HG02588 (cell line): ENCODE measurements around the gene PIGH.
"Not testable (repeated sequence)": the region's sequence is repeated elsewhere in the genome, so short reads cannot be mapped to it uniquely, and the experiment has no call there.

ENCODE experiments used
- ATAC-seq: cut with Tn5 transposase; IDR thresholded peaks from one replicate; pipeline ENCODE4 v1.9.1; 2021; ENCODE audit warnings: mild to moderate bottlenecking, moderate library complexity; ENCODE audit not compliant: unreplicated experiment

The PIGH gene, protein sequence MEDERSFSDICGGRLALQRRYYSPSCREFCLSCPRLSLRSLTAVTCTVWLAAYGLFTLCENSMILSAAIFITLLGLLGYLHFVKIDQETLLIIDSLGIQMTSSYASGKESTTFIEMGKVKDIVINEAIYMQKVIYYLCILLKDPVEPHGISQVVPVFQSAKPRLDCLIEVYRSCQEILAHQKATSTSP

DNA sequence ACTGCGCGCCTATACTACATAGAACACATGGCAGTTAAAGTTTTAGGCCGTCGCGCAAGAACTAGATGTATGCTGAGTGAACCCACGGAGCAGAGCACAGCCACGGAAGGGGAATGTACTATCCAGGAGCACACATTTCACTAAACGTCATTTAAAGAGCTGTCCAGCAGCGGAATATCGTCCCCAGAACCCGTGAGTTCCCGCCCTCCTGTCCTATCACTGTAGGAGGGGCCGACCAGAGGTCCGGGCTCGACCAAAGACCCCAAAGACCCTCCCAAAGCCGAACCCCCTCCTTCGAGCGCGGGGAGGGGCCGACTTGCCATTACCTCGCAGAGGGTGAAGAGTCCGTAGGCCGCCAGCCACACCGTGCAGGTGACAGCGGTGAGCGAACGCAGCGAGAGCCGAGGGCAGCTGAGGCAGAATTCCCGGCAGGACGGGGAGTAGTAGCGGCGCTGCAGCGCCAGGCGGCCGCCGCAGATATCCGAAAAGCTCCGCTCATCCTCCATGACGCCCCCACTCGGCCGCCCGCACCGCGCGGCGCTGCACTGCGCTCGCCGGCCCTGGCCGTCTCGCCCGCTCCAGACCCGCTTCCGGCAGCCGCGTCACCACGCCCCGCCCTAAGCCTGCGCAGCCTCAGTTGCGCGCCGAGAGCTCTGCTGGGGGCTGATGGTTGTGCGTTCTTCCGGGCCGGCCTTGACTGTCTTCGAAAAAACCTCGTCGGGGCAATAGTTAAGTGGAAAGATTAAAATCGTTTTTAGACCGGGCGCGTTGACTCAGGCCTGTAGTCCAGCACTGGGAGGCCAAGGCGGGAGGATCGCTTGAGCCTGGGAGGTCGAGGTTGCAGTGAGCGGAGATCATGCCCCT lies at the start of gene PIGH:
Gene PIGH, minus strand, starts transcription at position 571 of the 864 bp plus-strand sequence. Its CDS starts 65 bp downstream, at position 506.
- ATAC-seq, result peak; percentile 88

DNA sequence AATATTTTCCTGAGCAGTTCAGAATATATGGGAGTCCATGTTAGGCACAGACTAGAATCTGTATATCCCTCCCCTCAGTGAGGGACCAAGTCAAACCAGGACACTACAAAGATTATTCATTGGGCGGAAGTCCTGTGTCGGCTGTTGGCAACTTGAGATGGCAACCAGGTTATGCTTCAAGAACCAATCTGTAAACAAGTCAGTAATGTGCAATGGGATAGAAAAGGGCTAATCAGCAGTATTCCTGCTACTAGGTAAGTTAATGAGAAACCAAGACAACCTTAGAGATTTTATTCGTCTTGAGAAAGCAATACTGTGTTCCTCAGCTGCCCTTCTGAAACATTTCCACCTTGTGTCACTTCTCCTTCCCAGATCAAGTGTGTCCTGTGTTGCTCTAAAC lies 46.1 kb upstream of the PIGH start:
- no peak for ATAC-seq

DNA sequence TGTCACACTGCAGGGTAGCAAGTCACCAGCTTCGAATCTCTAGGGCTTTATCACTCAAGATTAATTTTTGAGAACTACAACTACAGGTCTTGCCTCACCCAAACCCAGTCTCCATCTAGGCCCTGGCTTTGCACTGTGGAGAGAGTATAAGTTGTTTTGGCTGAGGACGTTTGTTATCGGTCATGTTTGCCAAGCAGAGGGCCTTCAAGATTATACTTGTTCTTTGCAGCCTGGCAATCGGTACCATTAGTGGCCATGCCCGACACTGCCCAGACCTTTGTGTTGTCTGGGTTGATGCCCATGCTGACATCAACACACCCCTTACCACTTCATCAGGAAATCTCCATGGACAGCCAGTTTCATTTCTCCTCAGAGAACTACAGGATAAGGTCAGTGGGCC lies 45.3 kb upstream of the PIGH start:
- ATAC-seq, result no peak

DNA sequence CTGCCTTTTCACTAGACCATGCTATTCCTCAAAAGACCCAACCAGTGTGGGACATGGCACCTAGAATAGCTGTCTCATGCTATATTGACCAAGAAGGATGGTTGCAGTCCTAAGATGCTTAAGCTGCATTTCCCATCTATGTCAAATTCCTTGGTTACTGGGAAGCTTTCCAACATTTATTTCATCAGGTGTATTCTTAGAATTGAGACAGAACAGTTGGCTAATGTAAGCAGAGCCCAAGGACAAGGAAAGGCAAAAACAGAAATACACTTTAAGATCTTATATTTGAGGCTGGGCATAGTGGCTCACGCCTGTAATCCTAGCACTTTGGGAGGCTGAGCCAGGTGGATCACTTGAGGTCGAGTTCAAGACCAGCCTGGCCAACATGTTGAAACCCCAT lies 44.4 kb upstream of the PIGH start:
- no peak for ATAC-seq

DNA sequence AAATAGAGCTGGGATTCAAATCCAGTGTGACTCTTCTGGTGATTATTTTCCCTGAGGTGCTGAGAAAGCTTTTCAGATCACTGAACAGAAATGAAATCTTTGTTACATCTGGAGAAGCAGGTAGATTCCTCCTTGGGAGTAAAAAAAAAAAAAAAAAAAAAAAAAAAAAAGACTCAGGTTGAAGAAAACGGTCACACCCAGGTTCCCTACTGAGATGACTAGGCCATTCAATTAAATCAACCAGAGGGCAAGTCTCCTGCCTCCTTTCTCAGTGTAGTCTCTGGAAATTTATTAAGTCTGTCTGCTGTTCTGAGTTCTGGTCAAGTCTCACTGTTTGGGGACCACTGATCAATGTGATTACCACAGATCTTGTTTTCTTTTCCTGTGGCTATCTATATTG lies 43.6 kb upstream of the PIGH start:
- ATAC-seq, result no peak

DNA sequence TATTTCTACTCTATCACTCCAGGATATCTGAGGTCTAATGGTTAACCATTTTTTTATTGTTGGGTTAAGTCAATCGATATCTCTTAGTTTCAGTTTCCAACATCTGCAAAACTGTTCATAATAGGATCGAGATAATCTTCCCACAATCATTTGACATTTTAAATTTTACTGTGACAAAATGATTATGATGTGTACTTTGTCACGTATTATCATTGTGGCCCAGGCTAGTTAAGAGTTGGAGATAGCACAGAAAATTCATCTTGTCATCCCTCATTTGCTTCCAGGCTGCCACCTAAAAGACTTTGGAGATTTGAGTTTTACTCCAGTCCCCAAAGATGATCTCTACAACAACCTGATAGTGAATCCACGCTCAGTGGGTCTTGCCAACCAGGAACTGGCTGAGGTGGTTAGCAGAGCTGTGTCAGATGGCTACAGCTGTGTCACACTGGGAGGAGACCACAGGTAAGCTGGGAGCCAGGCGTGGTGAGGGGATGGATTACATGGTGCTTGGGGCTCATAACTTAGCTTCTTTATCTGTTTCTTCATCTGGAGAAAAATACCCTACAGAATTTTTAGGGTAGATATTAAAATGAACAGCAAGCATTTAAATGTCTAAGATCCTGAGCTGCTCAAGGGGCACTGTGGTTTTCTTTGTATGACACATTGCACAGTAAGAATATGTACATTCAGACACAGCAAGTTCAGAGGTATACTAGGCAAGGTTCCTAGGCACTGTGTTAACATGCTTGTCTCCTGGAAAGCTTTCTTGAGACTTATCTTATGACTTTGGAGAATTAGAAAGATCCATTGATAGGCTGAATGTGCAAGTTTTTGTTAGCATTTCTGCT lies 42.1 kb upstream of the PIGH start:
- ATAC-seq, result no peak

DNA sequence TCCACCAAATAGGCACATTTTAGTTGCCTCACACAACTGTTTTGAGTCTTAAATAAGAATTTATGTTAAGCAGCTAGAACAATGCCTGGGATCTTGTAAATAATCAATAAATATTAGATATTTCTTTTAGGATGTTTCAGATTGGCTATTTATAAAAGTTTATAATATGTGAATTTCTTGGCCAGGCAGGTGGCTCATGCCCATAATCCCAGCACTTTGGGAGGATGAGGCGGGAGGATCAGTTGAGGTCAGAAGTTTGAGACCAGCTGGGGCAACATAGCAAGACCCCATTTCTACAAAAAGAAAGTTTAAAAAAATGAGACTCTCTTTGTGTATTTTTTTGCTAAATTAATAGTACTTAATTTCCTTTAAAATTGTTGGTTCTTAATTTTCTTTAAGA lies 41.4 kb upstream of the PIGH start:
- ATAC-seq, result no peak

DNA sequence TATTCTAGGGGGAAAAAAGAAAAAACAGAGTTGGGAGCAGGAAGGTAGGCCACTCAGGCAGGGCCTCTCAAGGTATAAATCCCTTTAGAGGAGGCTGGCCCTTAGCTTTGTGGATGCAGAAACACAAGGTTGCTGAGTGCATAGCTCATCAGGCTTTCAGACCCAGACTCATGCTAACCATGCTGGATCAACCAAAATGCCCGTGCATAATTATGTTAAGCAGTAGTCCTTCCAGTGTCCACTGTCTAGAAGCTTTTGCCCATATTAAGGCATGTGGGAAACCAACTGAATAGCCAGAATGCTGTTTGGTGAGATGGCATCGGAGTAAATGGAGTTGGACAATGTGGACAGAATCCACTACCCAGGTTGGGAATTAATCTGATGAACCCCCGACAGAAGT lies 38.6 kb upstream of the PIGH start:
- ATAC-seq, result no peak

DNA sequence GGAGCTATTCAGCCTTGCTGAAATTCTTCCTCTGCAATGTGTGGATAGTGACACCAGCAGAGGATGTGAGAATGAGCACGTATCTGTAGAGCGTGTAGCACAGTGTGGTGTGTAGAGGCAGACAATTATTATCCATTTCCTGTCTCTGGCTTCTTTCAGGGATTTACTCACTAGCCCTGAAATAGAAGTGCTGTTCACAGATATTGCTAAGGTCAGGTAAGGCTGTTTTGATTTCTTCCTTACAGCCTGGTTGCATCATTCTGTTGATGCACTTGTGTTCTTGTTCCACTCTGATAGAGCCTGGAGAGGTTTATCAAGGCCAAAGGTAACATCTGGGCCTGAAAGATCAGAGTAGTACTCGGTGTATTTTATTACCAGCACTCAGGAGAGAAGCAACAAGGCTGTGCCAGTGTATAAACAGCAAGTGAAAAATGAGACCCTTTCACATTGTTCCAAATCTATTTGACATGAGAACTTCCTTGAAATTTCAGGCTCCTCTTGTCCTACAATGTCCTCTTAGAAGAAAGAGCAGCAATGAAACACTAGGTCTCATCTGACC lies 36.4 kb upstream of the PIGH start:
- ATAC-seq, result no peak

DNA sequence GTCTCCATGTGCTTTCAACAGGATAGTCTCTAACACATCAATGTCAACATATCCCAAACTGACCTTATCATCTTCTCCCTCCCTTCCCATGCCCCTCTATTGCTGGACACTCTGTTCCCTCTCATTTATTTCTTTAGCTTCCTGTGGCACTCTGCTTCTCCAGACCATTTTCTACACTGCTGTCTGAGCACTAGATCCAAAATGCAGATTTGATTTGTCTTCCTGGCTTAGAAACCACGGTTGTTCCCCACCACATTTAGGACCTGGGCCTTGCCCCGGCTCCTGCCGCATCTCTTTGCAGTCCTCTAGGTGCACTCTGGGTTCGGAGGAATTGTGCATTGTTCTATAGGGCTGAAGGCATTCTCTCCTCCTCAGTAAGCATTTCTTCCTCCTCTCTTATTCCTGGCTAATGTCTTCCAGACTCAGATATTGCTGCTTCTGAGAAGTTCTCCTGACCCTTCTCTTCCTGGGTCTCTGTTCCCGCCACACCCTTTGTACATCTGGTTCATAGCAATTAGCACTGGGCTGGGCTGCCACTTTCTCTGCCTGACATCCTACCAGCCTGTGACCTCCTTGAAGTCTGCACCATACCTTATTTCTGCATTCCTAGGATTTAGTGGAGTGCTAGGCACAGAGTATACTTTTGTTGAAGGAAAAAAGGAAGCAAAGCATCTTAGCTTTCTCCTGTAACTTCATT lies 33.5 kb upstream of the PIGH start:
- no peak for ATAC-seq

DNA sequence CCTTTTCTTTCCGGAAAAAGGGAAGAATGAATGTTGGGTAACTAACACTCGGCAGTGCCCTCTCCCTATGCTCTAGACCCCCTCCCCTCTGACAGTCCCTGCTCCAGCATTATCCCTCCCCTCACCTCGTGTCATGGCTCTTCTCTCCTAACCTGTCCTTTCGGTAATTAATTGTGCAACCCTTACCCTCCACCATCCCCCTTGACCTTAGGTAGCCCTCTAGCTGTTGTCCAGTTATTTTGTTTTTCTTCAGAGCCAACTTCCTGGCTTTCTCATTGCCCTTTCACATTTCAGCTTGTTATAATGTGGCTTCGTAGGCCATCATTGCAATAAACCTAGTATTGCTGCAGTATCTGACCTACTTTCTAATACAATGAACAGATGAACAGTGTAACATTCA lies 30.9 kb upstream of the PIGH start:
- no peak for ATAC-seq

DNA sequence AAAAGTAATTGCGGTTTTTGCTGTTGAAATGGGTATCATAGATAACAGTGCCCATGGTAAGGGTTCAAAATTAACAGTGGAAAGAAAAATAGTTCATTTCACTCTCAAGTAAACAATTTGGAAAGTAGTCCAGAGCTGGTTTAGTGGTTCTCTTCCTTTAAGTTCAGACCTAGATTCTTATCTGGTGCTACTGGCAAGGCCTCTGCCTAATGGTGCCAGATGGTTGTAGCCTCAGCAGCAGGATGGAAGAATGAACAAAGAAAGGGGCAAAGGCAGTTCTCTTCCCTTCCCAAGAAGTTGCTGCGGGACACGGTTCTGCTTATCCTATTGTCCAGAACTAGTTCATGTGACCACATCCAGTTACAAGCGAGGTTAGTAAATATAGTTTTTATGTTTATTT lies 30.1 kb upstream of the PIGH start:
- ATAC-seq, result no peak

DNA sequence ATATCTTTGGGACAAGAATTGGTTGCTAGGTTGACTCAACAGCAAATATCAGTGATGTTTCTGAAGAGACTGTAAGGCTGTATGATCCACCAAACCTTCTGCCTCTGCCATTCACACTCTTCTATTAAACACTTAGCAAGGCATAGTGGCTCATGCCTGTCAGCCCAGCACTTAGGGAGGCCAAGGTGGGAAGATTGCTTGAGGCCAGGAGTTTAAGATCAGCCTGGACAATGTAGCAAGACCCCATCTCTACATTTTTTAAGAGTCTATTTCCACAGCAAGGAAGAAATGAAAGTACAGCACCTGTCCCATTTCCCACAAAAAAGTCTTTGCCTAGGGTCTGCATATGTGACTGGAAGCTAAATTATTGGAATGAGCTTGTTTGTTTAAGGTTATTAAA lies 27.5 kb upstream of the PIGH start:
- ATAC-seq, result no peak

DNA sequence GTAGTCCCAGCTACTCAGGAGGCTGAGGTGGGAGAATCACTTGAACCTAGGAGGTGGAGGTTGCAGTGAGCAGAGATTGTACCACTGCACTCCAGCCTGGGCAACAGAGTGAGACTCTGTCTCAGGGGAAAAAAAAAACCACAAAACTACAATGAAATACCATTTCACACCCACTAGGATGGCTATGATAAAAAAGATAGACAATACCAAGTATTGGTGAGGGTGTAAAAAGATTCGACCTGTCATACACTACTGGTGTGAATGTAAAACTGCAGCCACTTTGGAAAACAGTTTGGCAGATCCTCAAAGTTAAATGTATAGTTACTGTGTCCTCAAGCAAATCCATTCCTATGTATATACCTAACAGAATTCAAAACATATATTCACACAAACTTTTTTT lies 26.1 kb upstream of the PIGH start:
- not testable (repeated sequence) for ATAC-seq

DNA sequence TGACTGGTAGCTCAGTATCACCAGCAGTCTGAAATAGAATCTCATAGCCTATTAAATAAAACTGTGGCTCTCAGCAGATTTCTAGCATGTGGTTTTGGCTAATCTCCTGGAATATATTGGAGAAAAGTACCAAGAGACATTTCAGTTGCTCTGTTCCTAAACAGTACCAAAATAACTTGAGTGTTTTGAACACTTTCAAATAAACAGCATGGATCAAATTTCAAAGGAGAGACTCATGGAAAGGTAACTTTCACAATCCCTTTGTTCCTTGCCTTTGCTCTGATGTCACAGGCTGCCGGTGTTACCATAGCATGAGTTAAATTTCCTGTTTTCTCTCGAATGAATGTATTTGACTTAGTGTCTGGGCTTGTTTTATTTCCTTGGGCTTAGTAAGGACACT lies 23.0 kb upstream of the PIGH start:
- no peak for ATAC-seq

DNA sequence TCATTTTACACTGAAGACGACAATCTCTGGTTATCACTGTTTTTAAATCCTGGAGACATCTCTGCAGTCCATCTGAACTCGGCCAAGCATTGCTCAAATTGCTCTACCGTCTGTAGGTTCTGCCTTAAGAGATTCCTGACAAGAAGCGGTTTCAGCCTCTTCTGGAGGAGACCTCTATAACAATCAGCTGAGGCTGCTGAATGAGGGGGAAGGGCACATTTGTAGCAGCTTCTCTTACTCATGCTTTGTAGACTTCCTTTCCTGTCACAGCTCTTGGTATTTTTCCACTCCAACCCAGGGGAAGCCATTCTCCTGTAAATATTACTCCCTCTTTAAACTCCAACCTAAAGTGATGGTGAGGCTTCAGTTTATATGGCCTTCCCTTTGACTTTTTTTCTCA lies 22.6 kb upstream of the PIGH start:
- no peak for ATAC-seq

DNA sequence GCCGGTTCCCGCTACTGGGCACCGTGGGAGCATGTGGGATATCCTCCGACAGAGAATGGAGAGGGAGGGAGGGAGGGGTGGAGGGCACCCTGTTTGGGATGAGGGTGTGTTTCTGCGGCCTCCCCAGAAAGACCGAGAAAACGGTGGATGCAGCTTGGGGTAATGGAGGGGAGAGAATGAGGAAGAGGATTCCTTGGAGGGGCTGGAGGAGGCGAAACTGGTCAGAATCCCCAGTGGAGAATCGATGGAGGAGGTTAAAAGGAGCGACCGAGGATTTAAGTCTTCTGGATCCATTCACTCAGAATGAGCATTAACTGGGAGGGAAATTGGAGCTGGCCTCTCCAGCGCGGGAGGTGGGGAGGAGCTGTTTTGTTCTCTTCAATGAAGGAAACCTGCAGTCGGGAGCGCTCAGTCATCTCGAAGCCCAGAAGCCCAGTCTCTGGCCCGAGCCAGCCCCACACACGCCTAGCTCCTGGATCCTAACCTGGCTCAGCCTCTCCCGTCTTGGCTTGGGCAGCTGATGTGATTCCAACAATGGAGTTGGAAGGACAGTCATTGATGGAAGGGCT lies 20.2 kb upstream of the PIGH start:
- ATAC-seq, result no peak

DNA sequence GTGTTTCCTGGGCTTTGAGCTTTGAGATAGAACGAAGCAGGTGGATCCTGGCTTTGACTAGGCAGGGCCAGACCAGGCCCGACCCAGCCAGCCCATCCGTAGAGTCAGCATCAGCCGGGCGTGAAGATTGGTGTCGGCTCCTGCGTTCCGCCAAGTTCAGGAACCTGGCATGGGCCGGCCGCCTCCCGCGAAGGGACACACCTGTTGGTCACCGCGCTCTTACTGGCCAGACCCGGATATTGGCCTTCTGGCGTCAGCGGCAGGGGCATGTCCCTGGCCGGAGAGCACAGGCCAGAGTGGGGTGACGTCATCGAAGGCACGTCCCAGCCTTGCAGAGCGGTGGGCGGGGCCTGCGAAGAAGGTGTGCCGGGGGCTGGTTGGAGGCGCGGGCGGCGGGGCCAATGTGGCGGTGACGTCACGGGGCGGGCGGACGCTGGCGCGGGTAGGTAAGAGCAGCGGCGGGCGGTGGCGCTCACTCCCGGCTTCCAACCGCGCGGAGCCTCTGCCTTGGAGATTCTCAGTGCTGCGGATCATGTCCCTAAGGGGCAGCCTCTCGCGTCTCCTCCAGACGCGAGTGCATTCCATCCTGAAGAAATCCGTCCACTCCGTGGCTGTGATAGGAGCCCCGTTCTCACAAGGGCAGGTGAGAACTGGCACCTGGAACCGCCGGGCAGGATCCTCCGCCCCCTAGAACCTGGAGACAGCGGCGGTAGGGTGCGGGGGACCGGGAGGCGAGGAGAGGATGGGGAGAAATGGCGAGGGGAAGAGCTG lies 19.6 kb upstream of the PIGH start, which contains the start of gene ARG2:
Gene ARG2, plus strand, starts transcription at position 475 of the 771 bp plus-strand sequence. Its CDS starts 58 bp downstream, at position 533.
- ATAC-seq, result peak; percentile 96

DNA sequence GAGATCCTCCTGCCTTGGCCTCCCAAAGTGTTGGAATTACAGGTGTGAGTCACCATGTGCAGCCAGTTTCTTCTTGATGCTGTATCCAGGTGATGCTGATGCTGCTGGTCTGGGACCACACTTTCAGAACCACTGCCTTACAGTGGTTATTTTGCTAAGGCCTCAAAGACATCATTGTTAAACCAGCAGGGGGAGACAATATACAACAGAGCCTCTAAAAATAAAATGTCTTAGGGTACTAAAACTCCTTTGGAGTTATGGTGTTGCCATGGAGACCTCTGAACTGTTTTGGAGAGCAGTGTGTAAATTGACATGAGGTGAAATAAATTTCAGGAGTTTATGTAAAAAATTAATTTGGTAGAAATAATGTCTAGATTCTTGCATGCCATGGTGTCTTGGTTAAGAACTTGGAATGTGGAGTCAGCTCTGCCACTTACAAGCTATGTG lies 18.6 kb upstream of the PIGH start:
- ATAC-seq, result no peak
